GM19438 (cell line): Measurements from ENCODE around the gene SPECC1L.

Experiments used
- ATAC-seq: cut with Tn5 transposase; IDR thresholded peaks from one replicate; pipeline ENCODE4 v1.9.1; 2021; ENCODE audit warnings: low read depth; ENCODE audit not compliant: unreplicated experiment

The SPECC1L gene

GRCh38 chr22:24392218-24392931, 121.7 kb downstream of the SPECC1L start:
- no peak for ATAC-seq

DNA sequence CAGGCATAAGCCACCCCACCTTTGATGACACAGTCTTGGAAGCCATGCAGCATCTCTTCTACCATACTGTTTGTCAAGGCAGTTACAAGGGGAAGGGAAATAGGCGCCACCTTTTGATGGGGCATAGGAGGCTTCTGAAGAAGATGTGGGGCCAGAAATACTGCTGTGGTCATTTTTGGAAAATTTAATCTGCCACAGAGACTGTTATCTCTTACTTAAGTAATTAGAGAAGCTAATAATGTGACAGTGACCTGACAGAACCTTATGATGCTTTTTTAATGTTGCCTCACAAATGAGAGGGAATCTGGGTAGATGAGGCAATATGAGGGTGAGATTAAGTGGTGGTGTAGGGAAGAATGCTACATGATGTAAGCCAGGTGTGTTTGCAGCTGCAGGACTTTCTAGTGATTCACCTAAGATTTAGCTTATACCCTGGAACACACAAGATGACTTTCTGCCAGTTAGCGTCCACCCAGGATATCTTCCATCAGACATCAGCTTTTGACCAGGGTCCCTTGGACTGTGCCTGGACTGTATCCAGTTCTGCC, 122.5 kb downstream of the SPECC1L start:
- no peak for ATAC-seq

GRCh38 chr22:24393848-24394247, 123.2 kb downstream of the SPECC1L start:
- no peak for ATAC-seq

GRCh38 chr22:24394254-24394653, 123.6 kb downstream of the SPECC1L start:
- ATAC-seq = no peak

DNA sequence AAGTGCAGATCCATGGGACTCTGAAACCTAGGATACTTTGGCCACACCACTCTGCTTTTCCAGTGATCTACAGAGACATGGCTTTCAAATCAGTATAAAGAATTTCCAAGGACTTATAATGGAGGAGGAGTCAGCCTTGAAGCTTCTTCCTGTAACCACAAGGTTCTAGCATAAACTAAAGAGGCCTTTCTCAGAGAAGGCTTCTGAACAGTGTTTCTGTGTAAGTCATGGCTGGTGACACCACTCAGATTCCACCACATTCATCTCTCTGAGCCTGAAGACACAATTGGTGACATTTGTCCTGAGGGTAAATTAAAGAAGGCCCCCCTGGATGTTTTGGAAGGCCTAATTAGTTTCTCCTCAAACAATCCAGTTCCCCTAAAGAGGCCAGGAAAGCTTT, 127.8 kb downstream of the SPECC1L start:
- ATAC-seq = no peak

GRCh38 chr22:24400034-24400725, 129.5 kb downstream of the SPECC1L start:
- no peak for ATAC-seq

DNA sequence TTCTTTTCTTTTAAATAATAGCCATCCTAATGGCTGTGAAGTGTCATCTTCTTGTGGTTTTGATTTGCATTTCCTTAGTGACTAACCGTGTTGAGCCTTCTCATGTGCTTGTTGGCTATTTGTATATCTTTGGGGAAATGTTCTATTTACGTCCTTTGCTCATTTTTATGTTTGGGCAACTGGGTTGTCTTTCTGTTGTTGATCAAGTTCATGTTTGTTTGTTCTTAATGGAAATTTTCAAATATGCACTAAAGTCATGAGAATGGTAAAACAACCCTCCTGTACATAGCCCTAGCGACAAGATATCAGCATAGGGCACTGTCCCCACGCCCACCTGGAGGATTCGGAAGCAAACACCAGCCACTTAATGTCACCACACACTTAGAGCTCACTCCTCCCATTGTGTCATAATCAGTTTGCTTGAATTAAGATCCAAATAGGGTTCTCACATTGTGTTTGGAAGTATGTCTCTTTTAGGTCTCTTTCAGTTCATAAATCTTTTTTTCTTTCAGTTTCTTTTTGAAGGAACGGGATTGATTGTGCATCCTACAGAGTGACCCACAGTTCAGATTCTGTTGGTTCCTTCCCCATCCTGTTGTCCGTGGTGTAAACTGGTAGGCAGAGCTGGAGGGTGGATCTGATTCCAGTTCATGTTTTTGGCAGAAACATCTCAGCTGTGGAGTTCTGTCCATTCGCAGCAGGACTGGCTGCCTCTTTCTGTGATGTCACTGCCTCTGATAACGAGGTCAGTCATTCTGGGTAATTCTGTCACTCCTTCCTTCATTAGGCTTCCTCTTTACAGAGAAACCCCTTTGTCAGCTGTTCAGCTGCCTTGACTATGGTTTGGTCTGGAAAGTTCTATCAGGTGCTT, 130.3 kb downstream of the SPECC1L start:
- ATAC-seq = no peak

DNA sequence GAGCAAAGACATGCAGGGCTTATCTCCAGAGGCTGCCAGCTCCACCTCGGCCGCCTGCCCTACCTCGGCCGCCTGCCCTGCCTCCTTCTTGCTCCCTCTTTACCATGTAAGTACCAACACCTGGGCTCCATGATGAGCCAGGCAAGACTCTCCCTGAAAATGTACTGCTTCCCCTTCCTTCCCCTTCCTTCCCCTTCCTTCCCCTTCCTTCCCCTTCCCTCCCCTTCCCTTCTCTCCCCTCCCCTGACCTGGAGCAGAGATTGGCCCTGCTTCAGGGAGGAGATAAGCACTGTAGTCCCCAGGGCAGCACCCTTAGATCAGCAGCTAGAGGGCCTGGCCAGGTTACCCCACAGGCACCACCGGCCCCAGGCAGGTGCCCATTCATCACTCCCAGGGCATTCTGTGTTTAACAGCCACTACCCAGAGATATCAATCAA, 131.3 kb downstream of the SPECC1L start:
- no peak for ATAC-seq

- no peak for ATAC-seq
Observed at GRCh38 chr22:24402460-24403192, 132.0 kb downstream of the SPECC1L start.

GRCh38 chr22:24403346-24403745, 132.7 kb downstream of the SPECC1L start:
- ATAC-seq = no peak

GRCh38 chr22:24404561-24405275, 134.1 kb downstream of the SPECC1L start:
- no peak for ATAC-seq

DNA sequence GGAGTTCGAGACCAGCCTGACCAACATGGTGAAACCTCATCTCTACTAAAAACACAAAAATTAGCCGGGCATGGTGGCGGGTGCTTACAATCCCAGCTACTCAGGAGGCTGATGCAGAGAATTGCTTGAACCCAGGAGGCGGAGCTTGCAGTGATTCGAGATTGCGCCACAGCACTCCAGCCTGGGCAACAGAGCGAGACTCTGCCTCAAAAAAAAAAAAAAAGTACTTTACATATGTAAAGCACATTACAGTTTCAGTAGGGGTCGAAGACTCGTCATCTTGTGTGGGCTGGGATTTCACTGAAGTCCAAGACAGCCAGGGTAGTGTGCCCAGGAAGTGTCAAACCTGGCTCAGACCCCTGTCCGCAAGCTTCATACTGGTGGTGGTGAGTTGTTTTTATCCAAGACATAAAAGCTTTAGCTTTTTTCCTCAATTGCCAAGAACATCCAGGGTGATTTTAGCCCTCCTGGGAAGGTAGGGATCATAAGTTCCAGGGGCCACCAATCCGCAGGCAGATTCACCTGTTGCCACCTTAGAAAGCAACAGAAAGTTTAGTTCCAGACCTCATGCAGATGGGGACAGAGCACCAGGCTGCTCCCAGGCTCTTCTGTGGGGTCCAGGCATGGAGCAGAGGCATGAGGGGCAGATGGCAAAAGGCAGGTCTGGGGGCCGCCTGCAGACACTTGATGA, 135.1 kb downstream of the SPECC1L start:
- ATAC-seq = no peak

GRCh38 chr22:24406322-24407277, 136.0 kb downstream of the SPECC1L start:
- ATAC-seq = no peak

GRCh38 chr22:24407278-24407665, 136.6 kb downstream of the SPECC1L start:
- ATAC-seq = no peak

- ATAC-seq = no peak
Observed at GRCh38 chr22:24407884-24408283, 137.3 kb downstream of the SPECC1L start.

GRCh38 chr22:24408630-24409029, 138.0 kb downstream of the SPECC1L start:
- ATAC-seq = no peak

DNA sequence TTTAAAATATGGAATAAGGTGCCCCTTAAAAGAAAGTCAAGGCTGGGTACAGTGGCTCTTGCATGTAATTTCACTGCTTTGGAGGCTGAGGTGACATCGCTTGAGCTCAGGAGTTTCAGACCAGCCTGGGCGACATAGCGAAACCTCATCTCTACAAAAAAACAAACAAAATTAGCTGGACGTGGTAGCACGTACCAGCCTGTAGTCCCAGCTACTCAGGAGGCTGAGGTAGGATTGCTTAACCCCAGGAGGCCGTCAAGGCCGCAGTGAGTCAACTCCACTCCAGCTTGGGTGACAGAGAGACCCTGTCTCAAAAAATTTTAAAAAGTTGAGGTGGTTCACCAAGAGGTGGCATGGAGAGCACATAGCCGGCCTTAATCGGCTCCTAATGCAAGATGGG, 139.1 kb downstream of the SPECC1L start:
- ATAC-seq = no peak
